HL-60 (cell line): ENCODE data around the gene CAMTA1.

Source experiments
- POLR2AphosphoS5 ChIP-seq: IDR thresholded peaks from 2 replicates; pipeline ENCODE4 v1.6.1; 2012; ENCODE audit warnings: low read depth
- SPI1 ChIP-seq: IDR thresholded peaks from 2 replicates; pipeline ENCODE4 v1.6.1; 2012; ENCODE audit warnings: low read depth, mild to moderate bottlenecking, borderline replicate concordance
- TF ChIP-seq, protein P1 (sequence below): IDR thresholded peaks from one replicate; pipeline ENCODE4 v1.5.1; 2011; ENCODE audit warnings: low read length, control low read depth, inconsistent platforms; ENCODE audit not compliant: insufficient read depth
- TF ChIP-seq, protein P2 (sequence below): IDR thresholded peaks from 2 replicates; pipeline ENCODE4 v1.6.1; 2012; ENCODE audit warnings: low read depth; ENCODE audit not compliant: insufficient replicate concordance

DNA sequence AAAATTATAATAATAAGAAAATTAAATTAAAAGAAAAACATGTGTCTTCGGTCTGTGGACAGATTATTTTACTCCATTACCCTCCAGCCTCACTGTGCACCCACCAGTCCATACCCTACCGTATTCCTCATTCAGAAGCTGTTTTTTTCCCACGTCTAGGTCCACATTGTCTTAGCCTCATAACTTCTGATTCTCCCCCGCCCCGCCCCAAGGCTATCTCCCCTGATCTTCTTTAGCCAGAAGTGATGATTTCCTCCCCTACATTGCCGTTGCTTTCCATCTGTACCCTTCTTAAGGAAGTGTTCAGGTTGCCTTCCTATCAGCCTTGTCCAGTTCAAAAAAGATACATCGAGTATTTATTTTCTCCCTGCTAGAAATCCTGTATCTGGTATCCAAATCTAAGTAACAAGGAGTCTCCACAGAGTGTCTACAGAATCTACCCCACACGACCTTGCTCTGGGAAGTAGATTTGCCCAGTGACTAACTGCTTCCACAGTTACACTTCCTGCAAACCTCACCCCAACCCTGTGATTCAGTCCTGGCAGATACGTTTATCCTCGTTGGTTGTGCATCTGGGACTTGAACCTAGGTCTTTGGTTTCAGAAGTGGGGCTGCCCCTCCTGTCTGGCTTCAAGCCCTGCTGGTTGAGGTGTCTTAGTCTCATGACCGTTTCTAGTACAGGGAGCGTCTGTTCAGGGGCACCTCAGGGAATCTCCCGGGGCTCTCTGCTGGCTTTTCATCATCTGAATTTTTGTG is 470.2 kb downstream of the CAMTA1 start:
- TF ChIP-seq, protein P1, sequence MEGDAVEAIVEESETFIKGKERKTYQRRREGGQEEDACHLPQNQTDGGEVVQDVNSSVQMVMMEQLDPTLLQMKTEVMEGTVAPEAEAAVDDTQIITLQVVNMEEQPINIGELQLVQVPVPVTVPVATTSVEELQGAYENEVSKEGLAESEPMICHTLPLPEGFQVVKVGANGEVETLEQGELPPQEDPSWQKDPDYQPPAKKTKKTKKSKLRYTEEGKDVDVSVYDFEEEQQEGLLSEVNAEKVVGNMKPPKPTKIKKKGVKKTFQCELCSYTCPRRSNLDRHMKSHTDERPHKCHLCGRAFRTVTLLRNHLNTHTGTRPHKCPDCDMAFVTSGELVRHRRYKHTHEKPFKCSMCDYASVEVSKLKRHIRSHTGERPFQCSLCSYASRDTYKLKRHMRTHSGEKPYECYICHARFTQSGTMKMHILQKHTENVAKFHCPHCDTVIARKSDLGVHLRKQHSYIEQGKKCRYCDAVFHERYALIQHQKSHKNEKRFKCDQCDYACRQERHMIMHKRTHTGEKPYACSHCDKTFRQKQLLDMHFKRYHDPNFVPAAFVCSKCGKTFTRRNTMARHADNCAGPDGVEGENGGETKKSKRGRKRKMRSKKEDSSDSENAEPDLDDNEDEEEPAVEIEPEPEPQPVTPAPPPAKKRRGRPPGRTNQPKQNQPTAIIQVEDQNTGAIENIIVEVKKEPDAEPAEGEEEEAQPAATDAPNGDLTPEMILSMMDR: no peak
- TF ChIP-seq POLR2AphosphoS5: no peak
- no peak for TF ChIP-seq SPI1
- TF ChIP-seq, protein P2, sequence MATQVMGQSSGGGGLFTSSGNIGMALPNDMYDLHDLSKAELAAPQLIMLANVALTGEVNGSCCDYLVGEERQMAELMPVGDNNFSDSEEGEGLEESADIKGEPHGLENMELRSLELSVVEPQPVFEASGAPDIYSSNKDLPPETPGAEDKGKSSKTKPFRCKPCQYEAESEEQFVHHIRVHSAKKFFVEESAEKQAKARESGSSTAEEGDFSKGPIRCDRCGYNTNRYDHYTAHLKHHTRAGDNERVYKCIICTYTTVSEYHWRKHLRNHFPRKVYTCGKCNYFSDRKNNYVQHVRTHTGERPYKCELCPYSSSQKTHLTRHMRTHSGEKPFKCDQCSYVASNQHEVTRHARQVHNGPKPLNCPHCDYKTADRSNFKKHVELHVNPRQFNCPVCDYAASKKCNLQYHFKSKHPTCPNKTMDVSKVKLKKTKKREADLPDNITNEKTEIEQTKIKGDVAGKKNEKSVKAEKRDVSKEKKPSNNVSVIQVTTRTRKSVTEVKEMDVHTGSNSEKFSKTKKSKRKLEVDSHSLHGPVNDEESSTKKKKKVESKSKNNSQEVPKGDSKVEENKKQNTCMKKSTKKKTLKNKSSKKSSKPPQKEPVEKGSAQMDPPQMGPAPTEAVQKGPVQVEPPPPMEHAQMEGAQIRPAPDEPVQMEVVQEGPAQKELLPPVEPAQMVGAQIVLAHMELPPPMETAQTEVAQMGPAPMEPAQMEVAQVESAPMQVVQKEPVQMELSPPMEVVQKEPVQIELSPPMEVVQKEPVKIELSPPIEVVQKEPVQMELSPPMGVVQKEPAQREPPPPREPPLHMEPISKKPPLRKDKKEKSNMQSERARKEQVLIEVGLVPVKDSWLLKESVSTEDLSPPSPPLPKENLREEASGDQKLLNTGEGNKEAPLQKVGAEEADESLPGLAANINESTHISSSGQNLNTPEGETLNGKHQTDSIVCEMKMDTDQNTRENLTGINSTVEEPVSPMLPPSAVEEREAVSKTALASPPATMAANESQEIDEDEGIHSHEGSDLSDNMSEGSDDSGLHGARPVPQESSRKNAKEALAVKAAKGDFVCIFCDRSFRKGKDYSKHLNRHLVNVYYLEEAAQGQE: no peak
